ENCODE results near the gene PHACTR4. TPM values are rescaled to one million over a fixed set of nuclear protein-coding genes. Genes with fewer than 3 reads are reported as not detected.

Gene PHACTR4
- total RNA-seq, 1 donor, result 16.3 TPM

- DNase-seq (ENCODE audit: low read depth), result no peak
- no peak for TF ChIP-seq CTCF (IDR thresholded peaks at IDR 0.05; ENCODE audit: insufficient read depth, low read length)
- no peak overlapping the region for H3K4me3 ChIP-seq (ENCODE audit: low read depth, low read length)
These were observed 125.2 kb downstream of the PHACTR4 start for GRCh38 chr1:28494737-28495136.

GRCh38 chr1:28499553-28499952, 130.0 kb downstream of the PHACTR4 start:
- H3K4me3 ChIP-seq (ENCODE audit: low read depth, low read length), result no peak overlapping the region
- no peak for TF ChIP-seq CTCF (IDR thresholded peaks at IDR 0.05; ENCODE audit: insufficient read depth, low read length)
- no peak for DNase-seq (ENCODE audit: low read depth)

GRCh38 chr1:28501925-28502324, 132.4 kb downstream of the PHACTR4 start:
- no peak for DNase-seq (ENCODE audit: low read depth)
- no peak overlapping the region for H3K4me3 ChIP-seq (ENCODE audit: low read depth, low read length)
- no peak for TF ChIP-seq CTCF (IDR thresholded peaks at IDR 0.05; ENCODE audit: insufficient read depth, low read length)

GRCh38 chr1:28503117-28503516, 133.6 kb downstream of the PHACTR4 start:
- no peak for DNase-seq (ENCODE audit: low read depth)
- H3K4me3 ChIP-seq (ENCODE audit: low read depth, low read length), result no peak overlapping the region
- TF ChIP-seq CTCF (IDR thresholded peaks at IDR 0.05; ENCODE audit: insufficient read depth, low read length), result no peak

- peak; percentile 100 for DNase-seq (ENCODE audit: low read depth)
- TF ChIP-seq CTCF (IDR thresholded peaks at IDR 0.05; ENCODE audit: insufficient read depth, low read length), result no peak
- H3K4me3 ChIP-seq (ENCODE audit: low read depth, low read length), result peak within 1 kb of the TSS; percentile 94
These were observed 136.1 kb downstream of the PHACTR4 start, which contains the start of gene RCC1 for GRCh38 chr1:28505406-28506187. TSS of gene RCC1 (plus strand) at chr1:28506043. CDS start at chr1:28529867, 23,824 bp downstream.

GRCh38 chr1:28506907-28507246, 137.3 kb downstream of the PHACTR4 start:
- TF ChIP-seq CTCF (IDR thresholded peaks at IDR 0.05; ENCODE audit: insufficient read depth, low read length), result no peak
- DNase-seq (ENCODE audit: low read depth), result no peak
- H3K4me3 ChIP-seq (ENCODE audit: low read depth, low read length), result peak overlapping the region; percentile 94

- H3K4me3 ChIP-seq (ENCODE audit: low read depth, low read length), result peak overlapping the region; percentile 94
- TF ChIP-seq CTCF (IDR thresholded peaks at IDR 0.05; ENCODE audit: insufficient read depth, low read length), result no peak
- peak; percentile 35 for DNase-seq (ENCODE audit: low read depth)
These were observed 137.7 kb downstream of the PHACTR4 start for GRCh38 chr1:28507247-28507645.

Measured in fibroblast of the aortic adventitia (primary cell).